Left forelimb (tissue), 1 donor: ENCODE data around the gene FLRT1.

Experiments used
- DNase-seq: peaks from one replicate; pipeline ENCODE4 v3.0.0-alpha.2; 2018; ENCODE audit warnings: low spot score

Gene FLRT1

GRCh38 chr11:64035576-64035975 lies at the start of gene FLRT1:
Gene FLRT1 (plus strand): TSS chr11:64035931. CDS start chr11:64116268, 80,337 bp downstream.
- no peak for DNase-seq

- peak; percentile 93 for DNase-seq
Observed at GRCh38 chr11:63986156-63986931, 49.4 kb upstream of the FLRT1 start, which contains the start of gene OTUB1. Gene OTUB1 (plus strand): TSS chr11:63986438. CDS start chr11:63986457, 19 bp downstream.

GRCh38 chr11:63986932-63987513 lies 48.7 kb upstream of the FLRT1 start:
- no peak for DNase-seq

- DNase-seq: no peak
Observed at GRCh38 chr11:63991558-63991957, 44.2 kb upstream of the FLRT1 start.

GRCh38 chr11:63993100-63993499 lies 42.6 kb upstream of the FLRT1 start:
- no peak for DNase-seq

- no peak for DNase-seq
Observed at GRCh38 chr11:63993993-63994392, 41.7 kb upstream of the FLRT1 start.

GRCh38 chr11:63996512-63996911 lies 39.2 kb upstream of the FLRT1 start:
- DNase-seq: no peak

GRCh38 chr11:63997104-63997700 lies 38.5 kb upstream of the FLRT1 start:
- no peak for DNase-seq

- no peak for DNase-seq
Observed at GRCh38 chr11:63997801-63998337, 37.9 kb upstream of the FLRT1 start.

- no peak for DNase-seq
Observed at GRCh38 chr11:63998558-63999348, 37.0 kb upstream of the FLRT1 start.

- DNase-seq: no peak
Observed at GRCh38 chr11:63999349-64000025, 36.2 kb upstream of the FLRT1 start.

GRCh38 chr11:64000026-64000739 lies 35.5 kb upstream of the FLRT1 start:
- DNase-seq: peak; percentile 90

- no peak for DNase-seq
Observed at GRCh38 chr11:64000740-64001483, 34.8 kb upstream of the FLRT1 start.

GRCh38 chr11:64001484-64002420 lies 34.0 kb upstream of the FLRT1 start:
- DNase-seq: peak; percentile 89

GRCh38 chr11:64003807-64004589 lies 31.7 kb upstream of the FLRT1 start:
- no peak for DNase-seq

- DNase-seq: no peak
Observed at GRCh38 chr11:64004590-64004984, 31.1 kb upstream of the FLRT1 start.

- DNase-seq: no peak
Observed at GRCh38 chr11:64005691-64006090, 30.0 kb upstream of the FLRT1 start.

GRCh38 chr11:64006398-64006797 lies 29.3 kb upstream of the FLRT1 start:
- DNase-seq: no peak
